ENCODE data around the gene CRYGD.

- TF ChIP-seq FOSL1 (tag; conservative IDR thresholded peaks at IDR 0.05) (no peak), HDAC1 (IDR thresholded peaks at IDR 0.05) (no peak), EP300 (IDR thresholded peaks at IDR 0.05; ENCODE audit: low read length) (peak; percentile 39; the same call in 1 of the 2 replicates), KHSRP (IDR thresholded peaks at IDR 0.05) (no peak), YY1 (IDR thresholded peaks at IDR 0.05; ENCODE audit: borderline replicate concordance in 1 of 3, control insufficient read depth in 1 of 3, extremely low read depth in 1 of 3, insufficient read depth in 3 of 3, insufficient read length in 1 of 3, insufficient replicate concordance in 2 of 3, low read depth in 1 of 3, low read length in 2 of 3) (no peak)
Measured at GRCh38 chr2:208172125-208172524, 47.8 kb upstream of the CRYGD start.

Data from K562 (cell line).